GM21619 (cell line): ENCODE data around the gene LDLRAD4.

ENCODE experiments used
- ATAC-seq: cut with Tn5 transposase; IDR thresholded peaks from one replicate; pipeline ENCODE4 v1.9.1; 2021; ENCODE audit not compliant: unreplicated experiment

Gene LDLRAD4

GRCh38 chr18:13218368-13218991, at the start of gene LDLRAD4:
LDLRAD4 (plus strand) TSS chr18:13218760.
- ATAC-seq: no peak

- no peak for ATAC-seq
These were observed 44.9 kb upstream of the LDLRAD4 start for GRCh38 chr18:13173578-13174145.

- no peak for ATAC-seq
These were observed 43.3 kb upstream of the LDLRAD4 start for GRCh38 chr18:13175266-13175665.

GRCh38 chr18:13175754-13176210, 42.8 kb upstream of the LDLRAD4 start:
- ATAC-seq: no peak

GRCh38 chr18:13176847-13177246, 41.7 kb upstream of the LDLRAD4 start:
- no peak for ATAC-seq

- ATAC-seq: no peak
These were observed 40.4 kb upstream of the LDLRAD4 start for GRCh38 chr18:13178197-13178596.

- ATAC-seq: no peak
These were observed 39.6 kb upstream of the LDLRAD4 start for GRCh38 chr18:13178976-13179375.

- ATAC-seq: no peak
These were observed 38.9 kb upstream of the LDLRAD4 start for GRCh38 chr18:13179566-13180113.

GRCh38 chr18:13180614-13181375, 37.8 kb upstream of the LDLRAD4 start:
- ATAC-seq: no peak

GRCh38 chr18:13181765-13182164, 36.8 kb upstream of the LDLRAD4 start:
- no peak for ATAC-seq

- no peak for ATAC-seq
These were observed 35.2 kb upstream of the LDLRAD4 start for GRCh38 chr18:13183359-13183758.

GRCh38 chr18:13183790-13184189, 34.8 kb upstream of the LDLRAD4 start:
- no peak for ATAC-seq

GRCh38 chr18:13184396-13184795, 34.2 kb upstream of the LDLRAD4 start:
- ATAC-seq: no peak

GRCh38 chr18:13185675-13186198, 32.8 kb upstream of the LDLRAD4 start:
- ATAC-seq: no peak

- no peak for ATAC-seq
These were observed 31.9 kb upstream of the LDLRAD4 start for GRCh38 chr18:13186687-13187086.

- no peak for ATAC-seq
These were observed 31.1 kb upstream of the LDLRAD4 start for GRCh38 chr18:13187498-13187897.

- ATAC-seq: no peak
These were observed 27.5 kb upstream of the LDLRAD4 start for GRCh38 chr18:13191031-13191430.

GRCh38 chr18:13191779-13192178, 26.8 kb upstream of the LDLRAD4 start:
- no peak for ATAC-seq

- no peak for ATAC-seq
These were observed 25.6 kb upstream of the LDLRAD4 start for GRCh38 chr18:13192970-13193369.

- no peak for ATAC-seq
These were observed 24.3 kb upstream of the LDLRAD4 start for GRCh38 chr18:13194239-13194638.

- ATAC-seq: no peak
These were observed 19.9 kb upstream of the LDLRAD4 start for GRCh38 chr18:13198701-13199100.

GRCh38 chr18:13199169-13199568, 19.4 kb upstream of the LDLRAD4 start:
- ATAC-seq: no peak
